CD4-positive, alpha-beta T cell treated with Interleukin-2 at 100 ng/mL for 4 hours (primary cell): ENCODE measurements around the gene NDUFA6.
A peak's percentile ranks its signal among the peaks of the same experiment; 100 is the strongest.
"Not testable (repeated sequence)": the region's sequence is repeated elsewhere in the genome, so short reads cannot be mapped to it uniquely, and the experiment has no call there.

Source experiments
- DNase-seq: peaks from one replicate; pipeline ENCODE4 v3.0.0-alpha.2; 2020; ENCODE audit warnings: low spot score

Gene NDUFA6

GRCh38 chr22:42112793-42113192, 22.2 kb upstream of the NDUFA6 start:
- not testable (repeated sequence) for DNase-seq

DNA sequence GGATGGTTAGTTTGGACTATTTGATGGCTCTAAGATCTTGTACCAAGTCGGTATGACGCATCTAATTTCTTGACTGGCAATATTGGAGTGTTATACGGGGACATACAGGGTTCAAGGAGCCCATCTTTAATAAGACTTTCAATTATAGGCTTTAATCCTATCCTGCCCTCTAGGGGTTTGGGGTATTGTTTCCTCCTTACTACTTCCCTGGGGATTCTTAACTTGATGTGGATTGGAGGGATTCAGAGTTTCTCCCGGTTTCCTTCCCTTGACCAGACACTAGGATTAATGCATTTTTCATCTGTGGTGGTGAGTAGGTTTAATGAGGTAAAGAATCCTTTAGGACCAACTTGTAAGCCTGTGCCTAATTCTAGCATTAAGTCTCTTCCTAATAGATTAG, 21.2 kb upstream of the NDUFA6 start:
- DNase-seq, result no peak

DNA sequence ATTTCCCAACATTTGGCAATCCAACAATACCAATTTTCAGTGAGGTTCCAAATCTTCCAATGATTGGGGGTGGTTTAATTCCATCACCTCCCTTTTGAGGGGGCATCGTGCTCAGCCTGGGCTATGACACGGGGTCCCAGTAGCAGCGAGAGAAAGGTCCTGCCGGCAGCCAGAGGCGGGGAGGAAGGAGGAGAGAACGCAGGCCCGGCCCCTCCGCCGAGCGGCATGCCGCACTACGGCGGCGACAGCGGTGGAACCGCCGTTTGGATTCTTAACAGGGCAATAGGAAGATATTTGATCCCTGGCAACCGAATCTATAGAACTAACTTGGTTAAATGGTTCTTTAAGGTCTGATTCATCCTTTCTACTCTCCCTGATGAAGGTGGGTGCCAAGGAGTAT, 18.3 kb upstream of the NDUFA6 start:
- no peak for DNase-seq

DNA sequence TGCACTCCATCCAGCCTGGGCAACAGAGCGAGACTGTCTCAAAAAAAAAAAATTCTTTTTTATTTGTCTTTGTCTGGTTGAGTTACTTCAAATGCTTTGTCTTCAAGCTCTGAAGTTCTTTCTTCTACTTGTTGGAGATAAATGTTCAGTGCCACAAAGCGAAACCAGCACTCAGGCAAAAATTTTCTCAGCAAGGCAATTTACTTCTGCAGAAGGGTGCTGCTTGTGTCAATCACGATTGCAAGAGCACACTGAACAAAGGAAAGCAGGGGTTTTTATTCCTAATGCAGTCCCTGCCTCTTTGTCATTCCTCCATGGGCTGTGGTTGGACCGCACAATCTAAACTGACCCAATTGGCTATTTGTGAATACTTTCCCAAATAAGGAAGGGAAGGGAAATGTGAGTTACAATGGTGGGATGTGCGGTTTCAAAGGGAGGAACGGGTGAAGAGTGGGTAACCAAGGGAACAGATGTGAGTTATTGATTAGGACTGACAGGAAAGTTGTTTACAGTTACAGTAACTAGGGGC, 13.8 kb upstream of the NDUFA6 start:
- not testable (repeated sequence) for DNase-seq

DNA sequence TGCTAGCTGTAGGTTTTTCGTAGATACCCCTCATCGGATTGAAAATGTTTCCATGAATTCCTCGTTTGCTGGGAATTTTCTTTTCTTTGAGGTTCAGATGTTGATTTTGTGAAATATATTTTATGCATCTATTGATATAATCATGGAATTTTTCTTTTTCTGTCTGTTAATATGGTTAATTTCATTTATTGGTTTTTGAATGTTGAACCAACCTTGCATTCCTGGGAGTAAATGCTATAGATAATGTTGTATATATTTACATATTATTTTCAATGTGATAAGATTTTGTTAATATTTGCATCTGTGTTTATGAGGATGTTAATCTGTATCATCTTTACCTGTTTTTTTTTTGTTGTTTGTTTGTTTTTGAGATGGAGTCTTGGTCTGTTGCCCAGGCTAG, 10.6 kb upstream of the NDUFA6 start:
- DNase-seq, result no peak

GRCh38 chr22:42091455-42091782, 847 bp upstream of the NDUFA6 start:
- no peak for DNase-seq

GRCh38 chr22:42086051-42086450, 4.5 kb downstream of the NDUFA6 start:
- DNase-seq, result no peak

GRCh38 chr22:42084874-42085273, 5.7 kb downstream of the NDUFA6 start:
- DNase-seq, result no peak

- no peak for DNase-seq
Measured at GRCh38 chr22:42083119-42083518, 7.5 kb downstream of the NDUFA6 start.

DNA sequence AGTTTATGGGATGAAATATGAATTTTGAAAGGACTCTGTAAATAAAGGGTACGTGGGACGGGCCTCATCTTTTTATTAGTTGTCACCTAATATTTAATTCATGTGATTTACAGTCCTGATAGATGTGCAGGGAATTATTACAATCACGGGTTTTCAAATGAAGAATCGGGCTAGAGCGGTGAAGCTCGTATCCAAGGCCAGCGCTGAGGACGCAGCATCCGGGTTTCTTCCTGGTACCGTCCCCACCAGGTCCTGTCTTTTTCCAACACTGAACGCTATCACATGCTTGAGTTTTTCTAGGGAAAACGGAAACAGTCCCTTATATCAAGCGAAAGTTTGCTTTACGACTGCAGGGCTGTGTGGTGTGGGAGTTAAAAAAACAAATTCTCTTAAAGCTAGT, 10.3 kb downstream of the NDUFA6 start:
- DNase-seq, result no peak

DNA sequence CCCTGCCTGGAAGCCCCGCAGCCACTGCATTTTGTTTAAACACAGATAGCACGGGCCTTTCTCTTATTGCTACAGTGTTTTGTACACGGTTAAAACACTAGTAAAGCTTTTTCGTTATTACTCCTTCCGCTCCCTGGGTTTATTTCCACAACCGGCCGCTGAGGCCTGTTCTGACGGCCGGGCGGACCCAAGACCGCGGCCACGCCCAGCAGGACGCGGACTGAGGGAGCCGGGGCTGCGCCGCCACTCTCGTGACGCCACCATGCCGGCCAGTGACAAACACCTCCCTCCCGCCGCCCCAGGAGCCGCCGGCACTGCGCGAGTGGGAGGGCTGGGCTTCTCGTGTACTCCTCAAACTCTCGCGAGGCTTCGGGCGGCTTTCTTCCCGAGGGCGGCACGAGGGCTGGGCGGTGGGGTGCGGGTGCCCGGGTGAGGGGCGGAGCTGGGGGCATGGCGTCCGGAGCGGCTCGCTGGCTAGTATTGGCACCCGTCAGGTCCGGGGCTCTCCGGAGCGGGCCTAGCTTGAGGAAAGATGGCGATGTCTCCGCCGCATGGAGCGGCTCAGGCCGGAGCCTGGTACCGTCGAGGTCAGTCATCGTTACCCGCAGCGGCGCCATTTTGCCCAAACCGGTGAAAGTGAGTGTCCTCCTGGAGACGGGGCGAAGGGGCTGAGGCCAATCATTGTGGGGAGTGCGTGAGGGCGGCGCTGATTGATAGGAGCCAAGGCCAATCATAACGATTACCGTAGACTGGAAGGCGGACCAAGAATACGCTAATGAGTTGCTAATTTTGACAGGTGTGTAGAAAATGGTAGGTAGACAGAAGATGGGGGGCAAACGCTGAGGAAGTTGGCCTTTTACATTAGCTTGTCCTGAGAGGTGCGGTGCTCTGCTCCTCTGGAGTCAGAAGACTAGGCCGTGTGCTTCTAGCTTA, 11.0 kb downstream of the NDUFA6 start, which contains the start of gene SMDT1:
Gene SMDT1 (plus strand): TSS at position 382 of the 933 bp plus-strand sequence. CDS start 69 bp downstream, at position 451.
- peak; percentile 98 for DNase-seq

GRCh38 chr22:42078469-42079318, 11.9 kb downstream of the NDUFA6 start:
- DNase-seq, result no peak

DNA sequence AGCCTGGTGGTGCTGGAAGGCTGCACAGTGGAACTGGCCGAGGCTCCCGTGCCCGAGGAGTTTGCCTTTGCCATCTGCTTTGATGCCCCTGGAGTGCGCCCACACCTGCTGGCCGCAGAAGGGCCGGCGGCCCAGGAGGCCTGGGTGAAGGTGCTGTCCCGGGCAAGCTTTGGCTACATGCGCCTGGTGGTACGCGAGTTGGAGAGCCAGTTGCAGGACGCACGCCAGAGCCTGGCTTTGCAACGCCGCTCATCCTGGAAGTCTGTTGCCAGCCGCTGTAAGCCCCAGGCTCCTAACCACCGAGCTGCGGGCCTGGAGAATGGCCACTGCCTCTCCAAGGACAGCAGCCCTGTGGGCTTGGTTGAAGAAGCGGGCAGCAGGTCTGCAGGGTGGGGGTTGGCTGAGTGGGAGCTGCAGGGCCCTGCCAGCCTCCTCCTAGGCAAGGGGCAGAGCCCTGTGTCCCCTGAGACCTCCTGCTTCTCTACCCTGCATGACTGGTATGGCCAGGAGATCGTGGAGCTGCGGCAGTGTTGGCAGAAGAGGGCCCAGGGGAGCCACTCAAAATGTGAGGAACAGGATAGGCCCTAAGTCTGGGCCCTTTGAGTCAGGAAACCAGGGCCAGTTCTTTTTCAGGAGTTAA, 13.0 kb downstream of the NDUFA6 start:
- no peak for DNase-seq

GRCh38 chr22:42076764-42077485, 13.6 kb downstream of the NDUFA6 start:
- DNase-seq, result no peak

DNA sequence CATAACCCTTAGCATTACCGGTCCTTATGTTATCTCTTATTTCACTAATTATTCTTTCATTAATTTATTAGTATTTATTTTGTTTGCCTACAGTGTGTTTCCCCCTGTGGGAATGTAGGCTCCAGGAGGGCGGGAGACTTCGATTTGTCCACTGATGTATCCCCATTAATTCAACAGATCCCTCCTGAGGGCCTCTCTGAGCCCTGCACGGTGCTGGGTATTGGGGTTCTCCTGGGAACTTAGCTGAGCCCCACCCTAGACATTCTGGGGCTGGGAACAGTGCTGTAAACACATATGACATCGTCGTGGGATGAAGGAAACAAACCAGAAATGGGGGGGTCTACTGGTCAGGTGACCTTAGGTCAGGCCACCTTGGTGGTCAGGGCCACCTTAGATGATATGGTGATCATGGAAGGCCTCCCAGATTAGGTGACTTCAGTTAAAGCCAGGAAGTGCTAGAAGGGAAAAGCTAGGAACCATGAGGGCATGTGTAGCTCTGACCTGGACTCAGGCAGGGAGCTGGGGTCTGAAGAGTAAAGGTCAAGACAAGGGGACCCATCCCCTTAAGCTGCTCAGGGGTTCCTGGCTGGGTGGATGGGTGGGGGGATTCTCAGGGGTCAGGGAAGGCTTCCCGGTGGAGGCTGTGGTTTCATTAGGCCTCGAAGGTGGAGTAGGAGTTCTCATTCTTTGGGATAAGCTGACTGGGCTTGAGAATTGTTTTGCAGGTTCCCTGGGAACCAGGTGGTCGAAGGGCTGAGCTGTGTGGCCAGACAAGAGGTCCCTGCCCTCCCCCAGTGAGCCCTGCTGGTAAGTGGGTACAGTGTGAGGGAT, 15.5 kb downstream of the NDUFA6 start:
- no peak for DNase-seq

DNA sequence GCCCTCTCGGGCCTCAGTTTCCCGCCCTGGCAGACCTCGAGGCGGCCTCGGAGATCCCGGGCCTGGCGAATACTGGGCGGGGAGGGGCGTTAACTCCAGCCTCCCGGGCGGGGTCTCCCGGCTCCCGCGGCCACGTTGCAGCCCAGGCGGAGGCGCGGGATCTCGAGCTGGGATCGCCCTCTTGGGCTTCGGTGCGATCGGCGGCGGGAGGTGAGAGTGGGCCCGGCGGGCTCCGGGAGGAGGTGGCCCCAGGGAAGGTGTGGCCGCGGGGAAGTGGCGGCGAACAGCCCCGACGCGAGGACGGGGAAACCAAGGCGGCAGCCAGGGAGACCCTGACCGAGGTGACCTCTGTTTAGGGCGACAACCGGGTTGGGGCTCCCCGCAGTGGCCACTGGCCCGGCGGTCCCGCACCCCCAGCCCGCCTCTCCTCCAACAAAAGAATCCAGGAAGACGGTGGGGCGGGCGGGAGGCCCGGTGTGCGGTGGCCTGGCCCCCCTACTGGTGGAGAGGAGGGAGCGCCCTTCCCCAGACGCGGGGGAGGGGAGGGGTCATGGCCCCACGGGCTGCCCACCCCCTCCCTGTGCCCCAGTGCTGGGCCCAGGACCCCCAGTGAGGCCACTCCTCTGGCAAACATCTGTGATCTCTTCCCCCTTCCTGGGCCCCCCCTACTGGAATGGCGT, 16.3 kb downstream of the NDUFA6 start, which contains the start of gene PHETA2:
Gene PHETA2 (plus strand): TSS at position 117 of the 680 bp plus-strand sequence. CDS start 3,046 bp downstream, outside the sequence.
- peak; percentile 50 for DNase-seq

DNA sequence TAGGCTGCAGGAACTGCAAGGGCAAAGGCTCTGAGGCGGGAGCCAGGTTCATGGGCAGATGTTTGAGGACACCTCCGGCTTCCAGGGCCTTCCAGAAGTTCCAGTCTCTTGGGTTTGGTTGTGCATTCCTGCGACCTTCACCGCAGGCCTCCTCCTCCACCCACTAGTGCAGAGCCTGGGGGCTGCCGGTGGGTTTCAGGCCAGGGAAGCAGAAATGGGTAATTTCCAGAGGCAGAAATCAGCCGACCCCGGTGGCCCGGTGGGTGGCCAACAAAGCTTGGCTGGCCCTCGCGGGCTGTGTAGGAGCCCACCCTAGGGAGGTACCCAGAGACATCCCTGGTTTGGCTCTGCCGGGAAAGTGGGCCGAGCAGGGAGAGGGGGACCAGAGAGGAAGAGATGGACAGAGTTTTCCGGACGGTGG, 16.9 kb downstream of the NDUFA6 start:
- no peak for DNase-seq

- DNase-seq, result no peak
Measured at GRCh38 chr22:42072606-42073330, 17.8 kb downstream of the NDUFA6 start.

GRCh38 chr22:42071508-42071907, 19.1 kb downstream of the NDUFA6 start:
- not testable (repeated sequence) for DNase-seq
